AG04449 (cell line): ENCODE measurements around the gene UTF1.

ENCODE experiments used
- CTCF ChIA-PET: fragments of 350-600 bp; formaldehyde crosslinking; extraction: SDS; loops from one replicate; lab custom pipeline; 2021; ENCODE audit warnings: antibody characterized with exemption; lab: Yijun Ruan, JAX
- POLR2A ChIA-PET: fragments of 400-600, 350-600 bp; formaldehyde crosslinking; extraction: SDS; loops from one replicate; lab custom pipeline; 2020; ENCODE audit warnings: antibody characterized with exemption, inconsistent platforms; lab: Yijun Ruan, JAX
- DNase-seq: peaks from one replicate; pipeline ENCODE4 v3.0.0-alpha.2; 2010; ENCODE audit warnings: low read depth, low spot score
- H3K4me3 ChIP-seq: 2 replicates; pipeline ENCODE4 v1.5.1; 2011; ENCODE audit warnings: low read depth, mild to moderate bottlenecking, control low read depth, low read length
- CTCF ChIP-seq: IDR thresholded peaks from one replicate; pipeline ENCODE4 v1.5.1; 2011; ENCODE audit warnings: mild to moderate bottlenecking, moderate library complexity, low read length, control low read depth, inconsistent platforms; ENCODE audit not compliant: insufficient read depth; ENCODE audit errors: missing control alignments

Gene UTF1

DNA sequence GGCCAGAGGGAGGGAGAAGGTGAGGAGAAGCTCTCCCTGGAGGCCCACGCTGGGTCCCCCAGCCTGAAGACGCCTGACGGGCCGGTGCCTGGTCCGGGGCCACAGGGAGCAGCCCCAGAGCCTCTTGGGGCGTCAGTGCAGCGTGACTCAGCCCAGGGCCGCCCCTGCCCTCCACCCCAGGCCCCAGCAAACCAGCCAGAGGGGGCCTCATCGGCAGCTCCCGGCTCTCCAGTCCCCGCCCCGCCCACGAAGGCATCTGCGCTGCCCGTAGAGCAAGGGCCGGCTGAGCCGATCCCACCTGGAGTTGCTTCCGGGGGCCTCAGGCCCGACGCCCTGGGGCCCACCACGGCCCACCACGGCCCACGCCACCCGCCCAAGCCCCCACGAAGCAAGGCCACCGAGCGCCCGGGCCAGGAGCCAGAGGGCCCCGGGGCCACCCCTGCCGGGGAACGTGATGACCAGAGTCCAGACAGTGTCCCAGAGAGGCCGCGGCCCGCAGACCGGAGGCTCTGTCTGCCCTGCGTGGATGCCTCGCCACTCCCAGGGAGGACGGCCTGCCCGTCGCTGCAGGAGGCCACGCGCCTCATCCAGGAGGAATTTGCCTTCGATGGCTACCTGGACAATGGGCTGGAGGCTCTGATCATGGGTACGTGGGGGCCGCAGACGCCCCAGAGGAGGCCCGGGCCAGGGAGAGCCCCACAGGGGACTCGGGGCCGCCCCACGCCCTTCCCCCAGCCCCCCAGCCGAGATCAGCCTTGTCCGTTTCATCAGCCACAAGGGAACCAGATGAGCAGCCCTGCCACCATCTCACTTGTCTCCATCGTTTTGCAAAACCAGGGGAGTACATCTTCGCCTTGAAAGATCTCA is 31.2 kb upstream of the UTF1 start:
- POLR2A ChIA-PET, result no interaction called here
- no peak overlapping the region for H3K4me3 ChIP-seq
- CTCF ChIA-PET, result no interaction called here

GRCh38 chr10:133199488-133199885 is 30.5 kb upstream of the UTF1 start:
- POLR2A ChIA-PET, result no interaction called here
- no peak overlapping the region for H3K4me3 ChIP-seq
- CTCF ChIA-PET, result no interaction called here
- TF ChIP-seq CTCF, result no peak
- no peak for DNase-seq

More for the DNA sequence above, 31.2 kb upstream of the UTF1 start:
- DNase-seq, result no peak
- TF ChIP-seq CTCF, result no peak

GRCh38 chr10:133199992-133200611 is 29.9 kb upstream of the UTF1 start:
- CTCF ChIA-PET, result no interaction called here
- POLR2A ChIA-PET, result no interaction called here
- no peak for DNase-seq
- TF ChIP-seq CTCF, result no peak
- no peak overlapping the region for H3K4me3 ChIP-seq

- CTCF ChIA-PET, result no interaction called here
- TF ChIP-seq CTCF, result no peak
- no peak overlapping the region for H3K4me3 ChIP-seq
- no peak for DNase-seq
- POLR2A ChIA-PET, result no interaction called here
Observed at GRCh38 chr10:133200621-133201031, 29.4 kb upstream of the UTF1 start.

DNA sequence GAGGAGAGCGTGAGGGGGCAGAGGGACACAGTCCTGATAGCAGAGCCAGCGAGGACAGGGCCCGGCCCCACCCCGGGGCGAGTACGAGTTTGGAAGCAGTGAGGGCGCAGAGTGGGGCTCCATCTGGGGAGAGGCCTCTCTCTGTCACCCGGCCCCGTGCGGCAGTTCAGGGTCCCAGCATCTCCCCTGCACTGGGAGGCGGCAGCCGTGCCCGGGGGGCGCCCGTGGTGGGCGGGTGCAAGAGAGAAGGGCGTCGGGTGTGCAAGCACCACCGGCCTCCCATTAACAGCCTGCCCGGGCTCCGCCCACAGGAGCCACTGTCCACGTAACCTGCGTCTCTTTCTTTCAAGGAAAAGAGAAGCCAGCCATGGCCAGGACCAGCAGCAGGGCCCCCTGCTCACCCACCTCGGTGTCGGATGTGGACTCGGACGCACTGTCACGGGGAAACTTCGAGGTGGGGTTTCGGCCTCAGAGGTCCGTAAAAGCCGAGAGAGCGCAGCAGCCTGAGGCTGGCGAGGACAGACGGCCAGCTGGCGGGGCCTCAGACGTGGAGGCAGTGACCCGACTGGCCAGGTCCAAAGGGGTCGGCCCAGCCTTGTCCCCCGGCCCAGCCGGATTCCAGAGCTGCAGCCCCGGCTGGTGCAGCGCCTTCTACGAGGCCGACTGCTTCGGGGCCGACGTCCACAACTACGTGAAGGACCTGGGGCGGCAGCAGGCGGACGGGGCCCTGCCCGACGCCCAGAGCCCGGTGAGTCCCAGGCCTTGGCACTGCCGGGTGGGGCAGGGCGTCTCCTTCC is 28.7 kb upstream of the UTF1 start:
- no peak for DNase-seq
- TF ChIP-seq CTCF, result no peak
- no peak overlapping the region for H3K4me3 ChIP-seq
- CTCF ChIA-PET, result no interaction called here
- POLR2A ChIA-PET, result no interaction called here
